HG02588 (cell line): Measurements from ENCODE around the gene FRYL.
"Not testable (repeated sequence)": the region's sequence is repeated elsewhere in the genome, so short reads cannot be mapped to it uniquely, and the experiment has no call there.

Source experiments
- ATAC-seq: cut with Tn5 transposase; IDR thresholded peaks from one replicate; pipeline ENCODE4 v1.9.1; 2021; ENCODE audit warnings: mild to moderate bottlenecking, moderate library complexity; ENCODE audit not compliant: unreplicated experiment

Gene FRYL

GRCh38 chr4:48779998-48780864 lies at the start of gene FRYL:
Gene FRYL (minus strand): TSS chr4:48780279. CDS start chr4:48634410, 145,869 bp downstream.
- ATAC-seq: peak; percentile 87

GRCh38 chr4:48827622-48828021 lies 47.5 kb upstream of the FRYL start:
- no peak for ATAC-seq

GRCh38 chr4:48821431-48821830 lies 41.4 kb upstream of the FRYL start:
- not testable (repeated sequence) for ATAC-seq

GRCh38 chr4:48816971-48817370 lies 36.9 kb upstream of the FRYL start:
- ATAC-seq: no peak

- not testable (repeated sequence) for ATAC-seq
Observed at GRCh38 chr4:48816297-48816696, 36.2 kb upstream of the FRYL start.

GRCh38 chr4:48815483-48815882 lies 35.4 kb upstream of the FRYL start:
- ATAC-seq: no peak

GRCh38 chr4:48813964-48814363 lies 33.9 kb upstream of the FRYL start:
- ATAC-seq: peak; percentile 82

GRCh38 chr4:48812866-48813265 lies 32.8 kb upstream of the FRYL start:
- ATAC-seq: no peak

- ATAC-seq: no peak
Observed at GRCh38 chr4:48804584-48805301, 24.7 kb upstream of the FRYL start.

GRCh38 chr4:48801016-48801715 lies 21.1 kb upstream of the FRYL start:
- no peak for ATAC-seq

- not testable (repeated sequence) for ATAC-seq
Observed at GRCh38 chr4:48800155-48800554, 20.1 kb upstream of the FRYL start.

- ATAC-seq: no peak
Observed at GRCh38 chr4:48799157-48799556, 19.1 kb upstream of the FRYL start.

- no peak for ATAC-seq
Observed at GRCh38 chr4:48798117-48798516, 18.0 kb upstream of the FRYL start.

- ATAC-seq: no peak
Observed at GRCh38 chr4:48796927-48797679, 17.0 kb upstream of the FRYL start.

- ATAC-seq: no peak
Observed at GRCh38 chr4:48796191-48796926, 16.3 kb upstream of the FRYL start.

- no peak for ATAC-seq
Observed at GRCh38 chr4:48795108-48795507, 15.0 kb upstream of the FRYL start.

GRCh38 chr4:48792348-48793006 lies 12.4 kb upstream of the FRYL start:
- ATAC-seq: no peak

GRCh38 chr4:48791313-48791712 lies 11.2 kb upstream of the FRYL start:
- ATAC-seq: no peak

GRCh38 chr4:48790561-48790960 lies 10.5 kb upstream of the FRYL start:
- no peak for ATAC-seq

GRCh38 chr4:48787056-48787455 lies 7.0 kb upstream of the FRYL start:
- ATAC-seq: no peak
